ENCODE measurements around the gene TANGO6. TPM values are rescaled to one million over a fixed set of nuclear protein-coding genes. Genes with fewer than 3 reads are reported as not detected.

TANGO6 gene
- total RNA-seq, 1 donor from 2014 or later = 12.8 TPM

DNA sequence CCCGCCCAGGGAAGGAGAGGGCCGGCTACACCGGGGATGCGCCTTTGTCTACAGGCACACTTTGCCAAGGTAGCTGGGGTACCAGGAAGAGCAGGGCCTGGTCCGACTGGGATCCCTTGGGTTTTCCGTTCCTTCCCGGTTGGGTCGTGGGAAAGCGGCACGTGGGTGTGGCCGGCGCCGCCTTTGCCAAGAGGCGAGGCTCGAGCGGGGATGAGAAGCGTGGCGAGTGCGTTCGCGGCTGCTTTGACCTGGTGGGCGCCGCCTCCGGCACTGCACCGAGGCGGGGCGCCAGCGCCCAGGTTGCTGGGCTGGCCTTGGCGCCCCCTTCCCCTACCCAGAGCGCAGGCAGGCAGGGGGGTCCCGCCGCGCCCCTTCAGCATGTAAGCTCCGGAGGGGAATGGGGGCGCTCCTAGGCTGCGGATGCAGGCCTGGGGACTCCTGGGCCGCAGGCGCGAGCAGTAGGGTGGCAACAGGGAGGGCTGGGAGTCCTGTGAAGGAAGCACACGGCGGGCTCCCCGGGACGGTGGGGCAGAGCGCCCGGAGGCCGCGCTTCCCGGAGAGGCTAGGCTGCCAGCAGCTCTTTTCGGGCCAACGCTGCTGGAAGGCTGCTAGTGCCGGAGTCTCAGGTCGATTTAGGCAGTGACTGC is 264.1 kb downstream of the TANGO6 start:
- Histone ChIP-seq H3K27ac (no peak overlapping the region), H4K20me1 (ENCODE audit: low read depth) (peaks cover 25% of the 10 kb centered on the region), H3K79me2 (ENCODE audit: low read depth) (no peaks in the 10 kb centered on the region), H3K4me2 (peak overlapping the region; percentile 100), H2AFZ (replicated peaks) (peak overlapping the region; percentile 67), H3F3A (ENCODE audit: low read depth) (peaks cover 37% of the 10 kb centered on the region), H3K27me3 (peaks cover 6% of the 10 kb centered on the region), H3K36me3 (no peaks in the 10 kb centered on the region), H3K9ac (no peak overlapping the region), H3K9me3 (ENCODE audit: low read depth) (no peaks in the 10 kb centered on the region), H3K4me3 (peak overlapping the region; percentile 90), H3K4me1 (peaks cover 21% of the 10 kb centered on the region)
- peaks cover 42% of the 10 kb centered on the region for H3K4me1 Mint-ChIP-seq
- H3K4me3 Mint-ChIP-seq = peak overlapping the region; percentile 86
- peaks cover 14% of the 10 kb centered on the region for H3K27me3 Mint-ChIP-seq (ENCODE audit: insufficient read depth, low read depth)
- TF ChIP-seq EZH2 (IDR thresholded peaks at IDR 0.05) (no peak), EZH2phosphoT487 (IDR thresholded peaks at IDR 0.05) (no peak)
- TF ChIP-seq, protein P1, sequence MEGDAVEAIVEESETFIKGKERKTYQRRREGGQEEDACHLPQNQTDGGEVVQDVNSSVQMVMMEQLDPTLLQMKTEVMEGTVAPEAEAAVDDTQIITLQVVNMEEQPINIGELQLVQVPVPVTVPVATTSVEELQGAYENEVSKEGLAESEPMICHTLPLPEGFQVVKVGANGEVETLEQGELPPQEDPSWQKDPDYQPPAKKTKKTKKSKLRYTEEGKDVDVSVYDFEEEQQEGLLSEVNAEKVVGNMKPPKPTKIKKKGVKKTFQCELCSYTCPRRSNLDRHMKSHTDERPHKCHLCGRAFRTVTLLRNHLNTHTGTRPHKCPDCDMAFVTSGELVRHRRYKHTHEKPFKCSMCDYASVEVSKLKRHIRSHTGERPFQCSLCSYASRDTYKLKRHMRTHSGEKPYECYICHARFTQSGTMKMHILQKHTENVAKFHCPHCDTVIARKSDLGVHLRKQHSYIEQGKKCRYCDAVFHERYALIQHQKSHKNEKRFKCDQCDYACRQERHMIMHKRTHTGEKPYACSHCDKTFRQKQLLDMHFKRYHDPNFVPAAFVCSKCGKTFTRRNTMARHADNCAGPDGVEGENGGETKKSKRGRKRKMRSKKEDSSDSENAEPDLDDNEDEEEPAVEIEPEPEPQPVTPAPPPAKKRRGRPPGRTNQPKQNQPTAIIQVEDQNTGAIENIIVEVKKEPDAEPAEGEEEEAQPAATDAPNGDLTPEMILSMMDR (IDR thresholded peaks at IDR 0.05) = peak; percentile 33
- DNase-seq (ENCODE audit: low spot score) = peak; percentile 67
- H3K9me3 Mint-ChIP-seq = no peaks in the 10 kb centered on the region
- peaks cover 9% of the 10 kb centered on the region for H3K36me3 Mint-ChIP-seq
- no peak overlapping the region for H3K27ac Mint-ChIP-seq

DNA sequence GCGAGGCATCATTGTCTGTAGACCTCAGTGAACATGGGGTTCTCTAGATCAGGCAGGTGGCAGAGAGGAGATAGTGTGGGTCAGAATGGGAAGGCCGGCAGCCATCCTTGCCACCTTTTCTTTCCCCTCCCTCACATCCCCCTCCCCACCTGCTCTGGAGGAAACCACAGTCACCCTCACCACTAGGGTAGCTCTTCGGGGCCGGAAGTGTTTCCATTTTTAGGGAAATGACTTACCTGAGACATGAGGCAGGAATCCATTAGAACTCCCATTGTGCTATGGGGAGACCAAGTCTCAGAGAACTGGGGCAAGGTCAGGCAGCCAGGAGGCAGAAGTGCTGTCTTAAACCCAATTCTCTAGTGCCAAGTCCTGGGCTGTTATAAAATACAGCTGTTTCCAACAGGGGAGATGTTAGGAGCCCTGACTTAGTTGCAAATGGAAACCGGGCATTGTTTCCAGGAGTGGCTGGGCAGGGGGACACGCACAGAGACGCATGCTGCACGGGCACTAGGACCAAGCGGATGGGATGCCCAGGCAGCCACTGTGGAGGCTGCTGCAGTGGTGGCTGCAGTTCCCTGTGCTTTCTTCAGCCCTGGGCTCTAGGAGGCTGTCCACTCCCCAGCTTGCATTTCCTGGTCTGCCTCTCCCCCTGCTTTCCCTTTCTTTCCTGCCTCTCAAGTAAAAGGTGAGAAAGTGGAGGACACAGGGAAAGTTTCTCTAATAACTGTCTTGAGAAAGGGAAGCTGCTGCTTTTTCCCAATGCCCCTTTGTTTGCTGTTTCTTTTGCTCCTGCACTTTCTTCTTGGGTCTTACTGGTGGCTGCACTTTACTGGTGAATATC is 265.0 kb downstream of the TANGO6 start:
- Histone ChIP-seq H3K79me2 (ENCODE audit: low read depth) (no peaks in the 10 kb centered on the region), H3K27me3 (peaks cover 6% of the 10 kb centered on the region), H3K4me2 (peak overlapping the region; percentile 100), H3F3A (ENCODE audit: low read depth) (peaks cover 37% of the 10 kb centered on the region), H3K4me3 (peak overlapping the region; percentile 90), H2AFZ (replicated peaks) (peak overlapping the region; percentile 67), H4K20me1 (ENCODE audit: low read depth) (peaks cover 31% of the 10 kb centered on the region), H3K9ac (no peak overlapping the region), H3K4me1 (peaks cover 18% of the 10 kb centered on the region), H3K9me3 (ENCODE audit: low read depth) (no peaks in the 10 kb centered on the region), H3K27ac (no peak overlapping the region), H3K36me3 (no peaks in the 10 kb centered on the region)
- Mint-ChIP-seq H3K27me3 (ENCODE audit: insufficient read depth, low read depth) (peaks cover 12% of the 10 kb centered on the region), H3K27ac (peak overlapping the region; percentile 69), H3K9me3 (no peaks in the 10 kb centered on the region), H3K4me3 (peak overlapping the region; percentile 82), H3K4me1 (peaks cover 35% of the 10 kb centered on the region), H3K36me3 (peaks cover 9% of the 10 kb centered on the region)
- TF ChIP-seq, protein P1 (IDR thresholded peaks at IDR 0.05) = no peak
- TF ChIP-seq EZH2phosphoT487 (IDR thresholded peaks at IDR 0.05) = no peak
- no peak for TF ChIP-seq EZH2 (IDR thresholded peaks at IDR 0.05)
- peak; percentile 57 for DNase-seq (ENCODE audit: low spot score)

DNA sequence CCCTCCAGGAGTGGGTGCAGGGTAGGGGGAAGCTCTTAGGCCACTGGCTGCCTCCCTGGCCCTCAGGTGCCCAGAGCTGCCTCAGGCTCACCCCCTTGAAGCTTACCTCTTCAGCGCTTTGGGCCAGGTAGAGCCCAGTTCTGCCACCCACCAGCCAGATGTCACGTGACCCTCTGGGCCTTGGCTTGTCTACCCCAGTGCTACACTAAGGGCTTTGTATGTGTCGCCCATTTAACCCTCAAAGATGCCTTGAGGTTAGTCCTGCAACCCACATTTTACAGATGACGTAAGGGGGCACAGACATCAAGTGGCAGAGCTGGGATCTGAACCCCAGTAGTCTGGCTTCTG is 265.5 kb downstream of the TANGO6 start:
- Mint-ChIP-seq H3K36me3 (peaks cover 9% of the 10 kb centered on the region), H3K9me3 (no peaks in the 10 kb centered on the region), H3K4me1 (peaks cover 33% of the 10 kb centered on the region), H3K4me3 (peak overlapping the region; percentile 82), H3K27ac (peak overlapping the region; percentile 69), H3K27me3 (ENCODE audit: insufficient read depth, low read depth) (peaks cover 12% of the 10 kb centered on the region)
- Histone ChIP-seq H3K9me3 (ENCODE audit: low read depth) (no peaks in the 10 kb centered on the region), H3K27ac (no peak overlapping the region), H3K4me3 (peak overlapping the region; percentile 90), H4K20me1 (ENCODE audit: low read depth) (peaks cover 35% of the 10 kb centered on the region), H3K27me3 (peaks cover 6% of the 10 kb centered on the region), H3F3A (ENCODE audit: low read depth) (peaks cover 37% of the 10 kb centered on the region), H3K4me1 (peaks cover 18% of the 10 kb centered on the region), H2AFZ (replicated peaks) (no peak overlapping the region), H3K36me3 (no peaks in the 10 kb centered on the region), H3K4me2 (peak overlapping the region; percentile 100), H3K79me2 (ENCODE audit: low read depth) (no peaks in the 10 kb centered on the region), H3K9ac (no peak overlapping the region)
- DNase-seq (ENCODE audit: low spot score) = no peak
- TF ChIP-seq, protein P1 (IDR thresholded peaks at IDR 0.05) = no peak
- TF ChIP-seq EZH2phosphoT487 (IDR thresholded peaks at IDR 0.05) (no peak), EZH2 (IDR thresholded peaks at IDR 0.05) (no peak)
